Astrocyte of the spinal cord (primary cell): Measurements from ENCODE around the gene EEA1.

ENCODE experiments used
- DNase-seq: peaks from one replicate; pipeline ENCODE4 v3.0.0; 2011; ENCODE audit warnings: low read depth, low spot score
- H3K4me3 ChIP-seq: 2 replicates; pipeline ENCODE4 v1.5.1; 2011; ENCODE audit warnings: low read depth, mild to moderate bottlenecking, low read length, moderate library complexity
- in situ Hi-C: cut with HindIII; loops from 2 replicates; pipeline ENCODE4 v1.10.0; 2017; ENCODE audit warnings: low sequenced_read_pairs
- TF ChIP-seq, protein P1 (sequence below): IDR thresholded peaks from 2 replicates; pipeline ENCODE4 v1.5.1; 2012; ENCODE audit warnings: low read depth, mild to moderate bottlenecking, low read length, inconsistent platforms

EEA1 gene

DNA sequence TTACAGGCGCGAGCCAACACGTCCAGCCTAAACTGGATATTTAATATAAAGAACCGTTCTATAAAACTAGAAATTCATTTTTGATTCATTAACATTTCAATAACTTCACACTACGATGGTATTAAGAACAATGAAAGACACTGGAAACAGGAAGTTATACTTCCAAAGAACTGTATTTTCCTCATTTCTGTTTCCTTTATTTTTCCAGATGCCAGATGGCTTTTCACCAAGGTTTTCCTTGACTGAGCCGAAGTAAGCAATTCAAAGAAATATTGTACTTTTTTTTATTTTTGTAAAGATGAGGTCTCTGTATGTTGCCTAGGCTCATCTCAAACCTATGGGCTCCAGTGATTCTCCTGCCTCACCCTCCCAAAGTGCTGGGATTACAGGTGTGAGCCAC is 28.2 kb downstream of the EEA1 start:
- H3K4me3 ChIP-seq = no peak overlapping the region
- TF ChIP-seq, protein P1, sequence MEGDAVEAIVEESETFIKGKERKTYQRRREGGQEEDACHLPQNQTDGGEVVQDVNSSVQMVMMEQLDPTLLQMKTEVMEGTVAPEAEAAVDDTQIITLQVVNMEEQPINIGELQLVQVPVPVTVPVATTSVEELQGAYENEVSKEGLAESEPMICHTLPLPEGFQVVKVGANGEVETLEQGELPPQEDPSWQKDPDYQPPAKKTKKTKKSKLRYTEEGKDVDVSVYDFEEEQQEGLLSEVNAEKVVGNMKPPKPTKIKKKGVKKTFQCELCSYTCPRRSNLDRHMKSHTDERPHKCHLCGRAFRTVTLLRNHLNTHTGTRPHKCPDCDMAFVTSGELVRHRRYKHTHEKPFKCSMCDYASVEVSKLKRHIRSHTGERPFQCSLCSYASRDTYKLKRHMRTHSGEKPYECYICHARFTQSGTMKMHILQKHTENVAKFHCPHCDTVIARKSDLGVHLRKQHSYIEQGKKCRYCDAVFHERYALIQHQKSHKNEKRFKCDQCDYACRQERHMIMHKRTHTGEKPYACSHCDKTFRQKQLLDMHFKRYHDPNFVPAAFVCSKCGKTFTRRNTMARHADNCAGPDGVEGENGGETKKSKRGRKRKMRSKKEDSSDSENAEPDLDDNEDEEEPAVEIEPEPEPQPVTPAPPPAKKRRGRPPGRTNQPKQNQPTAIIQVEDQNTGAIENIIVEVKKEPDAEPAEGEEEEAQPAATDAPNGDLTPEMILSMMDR = no peak
- in situ Hi-C loops = no loop called here
- DNase-seq = no peak

- in situ Hi-C loops = no loop called here
- no peak overlapping the region for H3K4me3 ChIP-seq
- TF ChIP-seq, protein P1 = no peak
- peak; percentile 97 for DNase-seq
Measured at GRCh38 chr12:92899386-92900001, 29.6 kb downstream of the EEA1 start.

- in situ Hi-C loops = no loop called here
- DNase-seq = no peak
- H3K4me3 ChIP-seq = no peak overlapping the region
- TF ChIP-seq, protein P1 = no peak
Measured at GRCh38 chr12:92898755-92899154, 30.3 kb downstream of the EEA1 start.

GRCh38 chr12:92897844-92898243 is 31.3 kb downstream of the EEA1 start:
- no peak overlapping the region for H3K4me3 ChIP-seq
- in situ Hi-C loops = no loop called here
- no peak for DNase-seq
- TF ChIP-seq, protein P1 = no peak

DNA sequence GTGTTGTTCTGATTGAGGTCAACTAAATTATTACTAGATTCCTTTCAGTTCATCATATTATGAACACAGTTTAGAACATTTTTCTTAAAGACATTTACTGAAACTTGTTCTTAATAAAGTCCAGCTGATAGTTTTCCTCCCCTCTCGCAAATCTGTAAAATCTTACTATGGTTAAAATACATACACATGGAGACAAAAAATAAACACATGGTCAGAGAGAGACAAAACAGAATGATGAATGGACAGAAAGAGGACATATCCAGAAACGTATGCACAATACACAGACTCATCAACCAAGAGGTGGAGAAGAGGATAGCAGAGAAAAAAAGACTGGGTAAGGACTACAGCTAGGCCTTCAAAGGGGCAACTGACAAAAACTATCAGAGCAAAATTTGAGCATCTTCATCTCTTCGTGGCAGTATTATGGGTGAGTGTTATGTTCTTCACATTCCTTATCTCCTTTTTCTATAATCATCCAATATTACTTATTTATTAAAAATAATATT is 38.4 kb downstream of the EEA1 start:
- DNase-seq = no peak
- in situ Hi-C loops = no loop called here
- H3K4me3 ChIP-seq = no peak overlapping the region
- TF ChIP-seq, protein P1 = no peak

GRCh38 chr12:92886131-92886530 is 43.0 kb downstream of the EEA1 start:
- in situ Hi-C loops = no loop called here
- TF ChIP-seq, protein P1 = no peak
- no peak overlapping the region for H3K4me3 ChIP-seq
- DNase-seq = no peak
